Measurements from ENCODE around the gene C10orf120. TPM values are rescaled to one million over a fixed set of nuclear protein-coding genes. Genes with fewer than 3 reads are reported as not detected.

Gene C10orf120
- total RNA-seq, 1 experiment from 2014 or later = not detected

- peaks cover 20% of the 10 kb centered on the region for H3K27me3 ChIP-seq (replicated peaks; ENCODE audit: insufficient read depth, low read depth, low read length, poor library complexity)
- no peak overlapping the region for H3K4me3 ChIP-seq (ENCODE audit: low read depth, low read length, poor library complexity, severe bottlenecking)
- no peak for DNase-seq (ENCODE audit: low spot score)
- ChIA-PET POLR2A (ENCODE audit: low non-redundant PET) (no interaction called here), CTCF (no interaction called here)
- no peak overlapping the region for H3K27ac ChIP-seq (ENCODE audit: low read depth, low read length, poor library complexity, severe bottlenecking)
- H3K4me1 ChIP-seq (ENCODE audit: insufficient read depth, low read length, poor library complexity, severe bottlenecking) = no peaks in the 10 kb centered on the region
- no peaks in the 10 kb centered on the region for H3K9me3 ChIP-seq (ENCODE audit: low read depth, low read length, poor library complexity, severe bottlenecking)
- intact Hi-C loops (cut with micrococcal nuclease; ENCODE audit: unreplicated experiment) = no loop called here
- BruUV-seq (replicated peaks) = no TSS peak
- no peaks in the 10 kb centered on the region for H3K36me3 ChIP-seq (ENCODE audit: insufficient read depth, low read length, poor library complexity, severe bottlenecking)
- no peak for TF ChIP-seq EZH2 (IDR thresholded peaks at IDR 0.05; ENCODE audit: borderline replicate concordance, low read depth, low read length, poor library complexity, severe bottlenecking)
- TF ChIP-seq CTCF (conservative IDR thresholded peaks at IDR 0.05; ENCODE audit: low read depth, low read length) = no peak
Measured at GRCh38 chr10:122678266-122678665, 21.4 kb downstream of the C10orf120 start.

- TF ChIP-seq CTCF (conservative IDR thresholded peaks at IDR 0.05; ENCODE audit: low read depth, low read length) (no peak), EZH2 (IDR thresholded peaks at IDR 0.05; ENCODE audit: borderline replicate concordance, low read depth, low read length, poor library complexity, severe bottlenecking) (no peak)
- Histone ChIP-seq H3K4me1 (ENCODE audit: insufficient read depth, low read length, poor library complexity, severe bottlenecking) (no peaks in the 10 kb centered on the region), H3K36me3 (ENCODE audit: insufficient read depth, low read length, poor library complexity, severe bottlenecking) (no peaks in the 10 kb centered on the region), H3K27ac (ENCODE audit: low read depth, low read length, poor library complexity, severe bottlenecking) (no peak overlapping the region), H3K9me3 (ENCODE audit: low read depth, low read length, poor library complexity, severe bottlenecking) (no peaks in the 10 kb centered on the region), H3K4me3 (ENCODE audit: low read depth, low read length, poor library complexity, severe bottlenecking) (no peak overlapping the region), H3K27me3 (replicated peaks; ENCODE audit: insufficient read depth, low read depth, low read length, poor library complexity) (peaks cover 39% of the 10 kb centered on the region)
- intact Hi-C loops (cut with micrococcal nuclease; ENCODE audit: unreplicated experiment) = no loop called here
- ChIA-PET POLR2A (ENCODE audit: low non-redundant PET) (no interaction called here), CTCF (no interaction called here)
- no TSS peak for BruUV-seq (replicated peaks)
- DNase-seq (ENCODE audit: low spot score) = no peak
Measured at GRCh38 chr10:122675278-122675677, 24.4 kb downstream of the C10orf120 start.

GRCh38 chr10:122674781-122675180, 24.9 kb downstream of the C10orf120 start:
- Histone ChIP-seq H3K4me1 (ENCODE audit: insufficient read depth, low read length, poor library complexity, severe bottlenecking) (no peaks in the 10 kb centered on the region), H3K27me3 (replicated peaks; ENCODE audit: insufficient read depth, low read depth, low read length, poor library complexity) (peaks cover 42% of the 10 kb centered on the region), H3K4me3 (ENCODE audit: low read depth, low read length, poor library complexity, severe bottlenecking) (no peak overlapping the region), H3K9me3 (ENCODE audit: low read depth, low read length, poor library complexity, severe bottlenecking) (no peaks in the 10 kb centered on the region), H3K36me3 (ENCODE audit: insufficient read depth, low read length, poor library complexity, severe bottlenecking) (no peaks in the 10 kb centered on the region), H3K27ac (ENCODE audit: low read depth, low read length, poor library complexity, severe bottlenecking) (no peak overlapping the region)
- intact Hi-C loops (cut with micrococcal nuclease; ENCODE audit: unreplicated experiment) = no loop called here
- TF ChIP-seq CTCF (conservative IDR thresholded peaks at IDR 0.05; ENCODE audit: low read depth, low read length) (no peak), EZH2 (IDR thresholded peaks at IDR 0.05; ENCODE audit: borderline replicate concordance, low read depth, low read length, poor library complexity, severe bottlenecking) (no peak)
- BruUV-seq (replicated peaks) = no TSS peak
- ChIA-PET CTCF (no interaction called here), POLR2A (ENCODE audit: low non-redundant PET) (no interaction called here)
- DNase-seq (ENCODE audit: low spot score) = no peak
